Measurements from ENCODE around the gene ACSL5. TPM values are rescaled to one million over a fixed set of nuclear protein-coding genes. Genes with fewer than 3 reads are reported as not detected.

Gene ACSL5
- total and polyA plus RNA-seq, 2 of the 4 experiments (the other 2 are of a cell fraction), result 0.87 to 1.3 TPM

- TF ChIP-seq RFX5 (IDR thresholded peaks at IDR 0.05; ENCODE audit: low read depth, low read length), result no peak
- TF ChIP-seq MAZ (IDR thresholded peaks at IDR 0.05; ENCODE audit: borderline replicate concordance, low read depth, low read length), result no peak
- no peak for TF ChIP-seq POLR2A (IDR thresholded peaks at IDR 0.05; ENCODE audit: low read depth, low read length)
- no peak for TF ChIP-seq CEBPB (IDR thresholded peaks at IDR 0.05; ENCODE audit: low read depth, low read length)
- TF ChIP-seq MAFK (IDR thresholded peaks at IDR 0.05; ENCODE audit: low read depth, low read length), result no peak
- H3K27me3 ChIP-seq (ENCODE audit: control insufficient read depth, insufficient read depth, low read length), result peaks cover 2% of the 10 kb centered on the region; the same call in 1 of the 2 replicates
- dilution Hi-C loops (cut with HindIII; ENCODE audit: low sequenced_read_pairs, unreplicated experiment), result no loop called here
- H2AK9ac ChIP-seq (replicated peaks; ENCODE audit: low read depth, low read length, poor library complexity), result no peak overlapping the region
- no peak overlapping the region for H2AK5ac ChIP-seq (ENCODE audit: low read depth, low read length)
- no peaks in the 10 kb centered on the region for H3K9me3 ChIP-seq (ENCODE audit: control insufficient read depth, insufficient read depth, low read length)
- H4K91ac ChIP-seq (ENCODE audit: insufficient read depth, low read depth, low read length), result no peak overlapping the region
- H3K56ac ChIP-seq (ENCODE audit: extremely low read depth, insufficient read depth, low read length), result no peak overlapping the region
- no peak overlapping the region for H2AFZ ChIP-seq (replicated peaks; ENCODE audit: low read length, poor library complexity)
- H2BK5ac ChIP-seq (ENCODE audit: low read depth, low read length, poor library complexity, severe bottlenecking), result no peak overlapping the region
- no peak overlapping the region for H4K8ac ChIP-seq (ENCODE audit: low read depth in 2 of 2, low read length in 2 of 2)
- no peak overlapping the region for H3K23ac ChIP-seq (ENCODE audit: low read depth, low read length)
- no peak overlapping the region for H3K18ac ChIP-seq (ENCODE audit: low read depth, low read length)
- no peak overlapping the region for H3K14ac ChIP-seq (replicated peaks; ENCODE audit: low read depth, low read length)
- H4K5ac ChIP-seq (ENCODE audit: low read depth, low read length), result no peak overlapping the region
- 0 out of 2 replicates have a peak, but pooled peaks cover 5% of the 10 kb centered on the region for H3K9me1 ChIP-seq (ENCODE audit: insufficient read depth, low read length)
- no peak overlapping the region for H3K9ac ChIP-seq (ENCODE audit: low read depth, low read length)
- H2BK120ac ChIP-seq (ENCODE audit: low read depth, low read length), result no peak overlapping the region; the same call in 1 of the 2 replicates
- H3K79me1 ChIP-seq (ENCODE audit: low read depth in 1 of 2, low read length in 2 of 2), result no peaks in the 10 kb centered on the region
- no peak overlapping the region for H3K27ac ChIP-seq (ENCODE audit: insufficient read depth, low read length)
- no CpG with 5 or more reads among the region's 2 CpGs for WGBS, 2 experiments (ENCODE audit: extremely low coverage in 2 of 2, insufficient read length in 1 of 2)
- H3K36me3 ChIP-seq (ENCODE audit: control insufficient read depth, insufficient read depth, low read length), result no peaks in the 10 kb centered on the region
- H3K4ac ChIP-seq (ENCODE audit: low read depth, low read length), result no peak overlapping the region
- no peak overlapping the region for H3K4me2 ChIP-seq (ENCODE audit: low read depth, low read length)
- ChIA-PET CTCF (no interaction called here), POLR2A (ENCODE audit: unreplicated experiment) (no interaction called here)
- 0 out of 3 replicates have a peak overlapping the region, but pooled peaks have one; percentile 26 for H2BK15ac ChIP-seq (ENCODE audit: low read depth, low read length)
- ATAC-seq (ENCODE audit: low read depth) (no peak), DNase-seq (no peak)
- in situ Hi-C loops (cut with MboI; ENCODE audit: low sequenced_read_pairs), result no loop called here
- BruUV-seq (replicated peaks), result no TSS peak
- peak overlapping the region; percentile 48; the same call in 1 of the 2 replicates for H2BK20ac ChIP-seq (ENCODE audit: low read depth, low read length)
- no peaks in the 10 kb centered on the region for H4K20me1 ChIP-seq (ENCODE audit: insufficient read depth, low read length)
- H3K4me3 ChIP-seq (ENCODE audit: insufficient read depth, low read depth, low read length), result no peak overlapping the region
- intact Hi-C loops (cut with micrococcal nuclease), result no loop called here
- H3K4me1 ChIP-seq (ENCODE audit: control insufficient read depth, insufficient read depth, low read length), result peaks cover 7% of the 10 kb centered on the region
These were observed 14.6 kb downstream of the ACSL5 start for GRCh38 chr10:112388548-112388947.

All from IMR-90 (cell line).